Fibroblast of skin of right quadriceps (primary cell): ENCODE results near the gene MCF2.
"Not testable (repeated sequence)": the region's sequence is repeated elsewhere in the genome, so short reads cannot be mapped to it uniquely, and the experiment has no call there.

Experiments used
- DNase-seq: peaks from one replicate; pipeline ENCODE4 v3.0.0-alpha.2; 2013

MCF2 gene

DNA sequence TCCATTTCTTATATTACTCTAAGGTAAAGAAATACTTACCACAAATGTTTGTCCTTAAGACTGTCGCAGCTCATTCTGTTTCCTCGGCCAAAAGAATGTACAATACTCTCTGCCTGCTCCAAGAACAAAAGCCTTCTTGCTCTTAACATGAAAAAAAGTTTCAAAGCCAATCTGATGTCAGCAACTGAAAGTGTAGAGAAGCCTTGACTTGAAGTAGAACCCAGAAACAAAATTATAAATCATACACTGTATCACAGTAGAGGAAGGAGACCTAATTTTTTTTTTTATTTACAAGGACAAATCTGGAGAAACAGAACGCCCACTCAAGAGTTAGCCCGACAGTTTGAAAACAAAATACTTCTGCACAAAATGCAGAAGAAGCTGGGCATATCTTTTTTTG is at the start of gene MCF2:
Gene MCF2 (minus strand): TSS at position 101 of the 400 bp plus-strand sequence. CDS start 56,423 bp downstream, outside the sequence.
- no peak for DNase-seq

DNA sequence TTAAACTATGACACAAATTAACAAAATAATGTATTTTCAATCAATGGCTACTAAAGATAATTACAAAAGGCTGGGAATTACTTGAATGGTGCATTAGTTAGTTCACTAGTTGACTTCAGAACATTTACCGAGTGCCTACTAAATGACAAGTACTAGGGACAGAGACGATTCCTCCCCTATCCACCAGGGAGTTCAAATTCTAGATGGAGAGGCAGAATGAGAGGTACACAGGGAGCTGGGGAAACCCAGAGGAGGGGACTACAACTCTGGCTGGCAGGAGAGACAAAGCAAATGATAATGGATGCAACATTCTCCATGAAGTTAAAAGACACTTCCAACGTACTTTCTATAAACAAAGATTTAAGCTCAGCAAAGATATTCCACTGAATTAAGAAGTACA is 43.1 kb upstream of the MCF2 start:
- no peak for DNase-seq

DNA sequence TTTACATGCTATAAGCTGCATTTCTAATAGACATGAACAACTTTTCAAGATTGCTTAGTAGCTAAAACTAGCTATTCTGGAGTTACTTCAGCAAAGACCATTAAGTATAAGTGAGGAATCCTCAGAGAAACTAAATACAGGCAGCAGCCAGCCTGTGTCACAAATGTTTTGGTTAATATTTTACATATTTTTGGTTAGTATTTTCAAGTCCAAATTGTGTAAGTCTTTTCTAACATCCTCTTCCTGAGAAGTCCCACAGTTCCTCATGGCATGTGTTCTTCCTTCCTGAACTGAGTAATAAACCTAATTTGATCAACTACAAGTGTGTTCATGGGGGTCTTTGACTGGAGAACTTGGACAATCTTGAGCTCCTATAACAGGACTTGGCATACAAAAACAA is 42.4 kb upstream of the MCF2 start:
- peak; percentile 14 for DNase-seq

GRCh38 chrX:139739138-139739537 is 31.2 kb upstream of the MCF2 start:
- DNase-seq = peak; percentile 50

DNA sequence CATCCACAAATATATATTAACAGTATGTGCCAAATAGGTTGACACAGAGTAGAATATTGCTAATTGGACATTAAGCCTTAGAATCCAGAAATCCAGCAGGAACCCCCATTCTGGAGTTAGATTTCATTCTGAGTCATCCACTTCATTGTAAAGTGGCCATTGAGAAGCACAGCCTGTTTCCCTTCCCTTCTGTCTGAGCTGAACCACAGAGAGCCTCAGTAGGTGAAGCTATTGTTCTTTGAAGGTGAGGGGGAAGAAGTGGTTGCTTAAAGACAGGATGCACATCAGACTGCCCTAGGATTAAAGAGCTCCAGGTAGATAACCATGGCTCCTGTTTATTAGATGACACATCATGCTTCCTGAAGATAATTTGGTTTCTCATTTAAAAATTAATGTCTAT is 30.6 kb upstream of the MCF2 start:
- peak; percentile 11 for DNase-seq

GRCh38 chrX:139736151-139736550 is 28.2 kb upstream of the MCF2 start:
- peak; percentile 20 for DNase-seq

- DNase-seq = no peak
Observed at GRCh38 chrX:139734996-139735395, 27.0 kb upstream of the MCF2 start.

DNA sequence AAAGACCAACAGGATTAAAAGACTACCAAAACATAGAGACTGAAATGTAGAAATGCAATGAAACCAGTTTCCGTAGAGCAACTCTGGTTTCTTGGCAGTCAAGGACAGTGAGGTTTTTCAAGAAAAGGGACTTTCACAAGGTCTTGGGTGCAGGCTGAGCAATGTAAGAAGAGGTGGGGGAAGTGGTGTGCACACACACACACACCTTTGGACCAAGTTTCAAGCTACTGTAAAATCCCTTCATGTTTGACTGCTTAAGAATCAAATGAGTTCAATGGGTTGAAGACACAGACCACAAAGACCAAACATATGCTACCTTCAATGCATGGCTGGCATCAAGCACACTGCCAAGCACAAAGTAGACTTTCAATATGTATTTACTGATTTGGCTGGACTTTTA is 17.8 kb upstream of the MCF2 start:
- DNase-seq = no peak

- no peak for DNase-seq
Observed at GRCh38 chrX:139724626-139725025, 16.7 kb upstream of the MCF2 start.

DNA sequence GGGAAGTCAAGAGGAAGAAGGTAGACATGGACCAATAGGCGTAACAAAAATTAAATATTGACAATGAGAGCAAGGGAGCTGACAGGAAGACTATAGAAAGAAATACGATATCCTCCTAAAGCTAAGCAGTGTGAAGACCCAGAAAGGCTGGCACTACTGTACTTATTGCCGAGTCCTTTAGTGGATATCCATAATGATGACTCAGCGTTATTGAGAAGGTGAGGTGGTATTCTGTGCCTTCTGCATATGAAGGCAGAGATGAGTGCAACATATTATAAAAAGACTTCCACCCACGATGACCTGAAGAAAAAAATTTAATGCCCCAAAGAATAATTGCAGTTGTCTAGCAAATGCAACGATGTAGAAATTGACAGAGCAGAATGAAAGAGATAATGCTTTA is 13.0 kb upstream of the MCF2 start:
- no peak for DNase-seq

- DNase-seq = peak; percentile 35
Observed at GRCh38 chrX:139720136-139720535, 12.2 kb upstream of the MCF2 start.

GRCh38 chrX:139702658-139703057 is 5.3 kb downstream of the MCF2 start:
- DNase-seq = no peak

- DNase-seq = no peak
Observed at GRCh38 chrX:139692908-139693307, 15.1 kb downstream of the MCF2 start.

GRCh38 chrX:139692506-139692849 is 15.5 kb downstream of the MCF2 start:
- no peak for DNase-seq

DNA sequence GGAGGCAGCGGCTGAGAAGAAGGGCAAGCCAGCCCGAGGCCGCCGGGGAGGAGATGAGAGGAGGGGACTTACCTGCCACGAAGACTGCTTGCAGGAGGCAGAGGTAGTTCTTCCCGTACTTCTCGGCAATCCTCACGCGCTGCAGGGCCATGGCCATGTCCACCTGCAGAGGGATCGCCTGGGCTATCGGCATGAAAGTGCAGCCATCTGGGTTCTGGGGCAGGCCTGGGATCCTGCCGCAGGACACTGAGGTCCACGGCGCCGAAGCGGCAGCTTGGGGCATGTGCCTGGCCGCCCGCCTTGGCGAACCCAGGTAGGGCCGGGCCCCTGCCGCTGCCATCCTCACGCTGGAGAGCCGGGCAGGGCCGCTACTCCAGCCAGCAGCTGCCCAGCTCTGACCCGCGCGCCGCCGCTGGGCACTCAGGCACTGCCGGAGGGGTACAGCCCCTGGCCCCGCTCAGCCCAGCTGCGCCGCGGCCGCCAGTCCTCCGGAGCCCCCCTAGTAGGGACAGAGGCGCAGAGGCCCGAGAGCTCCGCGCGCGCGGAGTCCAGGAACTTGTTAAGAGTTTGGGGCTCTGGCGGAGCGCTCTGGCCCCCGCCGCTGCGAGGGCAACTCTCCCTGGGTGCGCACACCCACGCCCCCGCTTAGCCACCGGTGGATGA is 16.0 kb downstream of the MCF2 start:
- DNase-seq = no peak

DNA sequence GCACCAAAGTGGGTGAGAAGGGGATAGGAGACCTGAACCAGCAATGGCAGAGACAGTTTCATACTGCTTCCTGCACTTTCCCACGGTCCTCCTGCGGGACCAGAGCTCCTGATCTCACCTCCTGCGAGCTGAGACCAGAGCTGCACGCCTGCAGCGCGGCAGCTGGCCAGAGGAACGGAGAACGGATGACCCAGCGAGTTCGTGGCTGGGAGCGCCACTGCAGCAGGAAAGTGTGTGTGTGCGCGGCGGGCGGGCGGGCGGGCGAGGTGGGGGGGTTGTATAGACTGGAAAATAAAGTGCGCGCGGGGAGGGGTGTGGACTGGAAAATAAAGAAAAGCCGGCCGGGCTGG is 16.5 kb downstream of the MCF2 start:
- no peak for DNase-seq

DNA sequence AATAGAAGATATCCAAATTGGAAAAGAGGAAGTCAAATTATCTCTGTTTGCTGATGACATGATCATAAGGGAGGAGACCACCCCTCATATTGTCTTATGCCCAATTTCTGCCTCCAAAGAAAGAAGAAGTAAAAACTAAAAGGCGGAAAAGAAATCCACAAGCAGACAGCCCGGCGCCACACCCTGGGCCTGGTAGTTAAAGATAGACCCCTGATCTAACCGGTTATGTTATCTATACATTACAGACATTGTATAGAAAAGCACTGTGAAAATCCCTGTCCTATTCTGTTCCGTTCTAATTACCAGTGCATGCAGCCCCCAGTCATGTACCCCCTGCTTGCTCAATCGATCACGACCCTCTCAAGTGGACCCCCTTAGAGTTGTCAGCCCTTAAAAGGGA is 22.8 kb downstream of the MCF2 start:
- DNase-seq = not testable (repeated sequence)

GRCh38 chrX:139680356-139680755 is 27.6 kb downstream of the MCF2 start:
- no peak for DNase-seq

GRCh38 chrX:139647597-139647996 is 60.4 kb downstream of the MCF2 start:
- DNase-seq = no peak

GRCh38 chrX:139642241-139642927 is 65.6 kb downstream of the MCF2 start:
- peak; percentile 2 for DNase-seq

- DNase-seq = no peak
Observed at GRCh38 chrX:139640259-139640658, 67.7 kb downstream of the MCF2 start.

DNA sequence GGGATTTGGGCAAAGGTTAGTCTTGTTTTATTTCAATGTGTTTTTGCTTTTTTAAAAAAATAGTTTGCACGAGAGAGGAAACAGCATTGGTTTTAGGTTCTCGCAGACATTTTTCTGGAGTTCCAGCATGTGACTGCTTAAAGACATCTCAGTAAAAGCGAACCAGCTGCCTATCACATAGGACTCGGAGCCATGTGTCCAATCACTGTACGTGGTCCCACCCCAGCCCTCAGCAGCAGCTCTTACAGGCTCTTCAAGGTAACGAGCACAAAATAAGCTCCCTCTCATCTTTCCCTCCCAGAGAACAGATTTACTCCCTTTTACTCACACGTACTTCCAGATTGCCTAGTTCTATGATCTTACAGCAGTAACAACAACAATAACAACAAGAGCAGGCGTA is 68.7 kb downstream of the MCF2 start:
- DNase-seq = no peak

DNA sequence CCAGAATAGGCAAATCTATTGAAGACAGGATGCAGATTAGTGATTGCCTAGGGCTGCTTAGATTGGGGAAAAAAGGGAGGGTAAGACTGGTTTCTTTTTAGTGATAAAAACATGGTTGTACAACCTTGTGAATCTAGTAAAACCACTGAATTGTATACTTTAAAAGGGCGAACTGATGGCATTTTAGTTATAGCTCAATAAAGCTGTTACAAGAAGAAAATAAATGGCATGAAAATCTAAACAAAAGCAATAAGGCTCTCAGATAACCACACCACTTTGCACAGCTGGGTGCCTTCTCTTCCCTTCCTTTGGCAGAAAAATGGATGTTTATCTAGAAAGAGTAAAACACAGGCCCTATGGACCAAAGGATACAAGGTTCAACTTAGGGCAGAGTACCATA is 107.9 kb downstream of the MCF2 start:
- DNase-seq = no peak

DNA sequence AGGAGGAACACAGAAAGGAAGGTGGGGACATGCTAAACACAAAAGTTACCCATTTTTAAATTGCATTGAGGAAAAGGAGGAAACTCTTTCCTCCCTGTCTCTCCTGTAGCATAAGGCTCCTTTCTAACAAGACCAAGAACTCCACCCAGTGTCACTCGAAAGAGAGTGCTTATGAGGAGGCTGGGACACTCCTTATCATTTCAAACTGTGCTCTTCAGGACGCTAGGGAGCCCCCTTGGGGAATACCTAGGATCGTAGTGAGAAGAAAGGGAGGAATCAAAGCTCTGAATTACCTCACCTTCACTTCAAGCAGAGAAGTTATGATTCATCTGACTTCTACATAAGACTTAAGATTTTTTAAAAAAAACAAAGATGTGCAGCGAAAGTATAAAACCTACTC is 111.9 kb downstream of the MCF2 start:
- DNase-seq = no peak

DNA sequence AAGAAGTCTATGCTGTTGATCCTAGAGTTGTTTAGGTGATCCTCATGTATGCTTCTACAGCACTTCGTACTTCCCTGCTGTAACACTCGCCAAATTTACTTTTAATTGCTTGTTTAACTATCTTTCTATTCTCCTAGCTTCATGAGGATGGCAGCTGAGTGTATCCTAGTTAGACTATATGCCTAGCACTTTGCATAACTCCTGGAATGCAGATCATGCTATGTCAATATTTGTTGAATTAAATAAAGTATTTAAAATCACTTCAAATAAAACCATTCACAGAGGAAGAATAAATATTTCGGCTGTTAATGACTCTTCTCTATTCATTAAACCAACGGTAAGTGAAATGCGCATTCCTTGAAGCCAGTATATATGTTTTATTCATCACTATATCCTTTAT is 122.4 kb downstream of the MCF2 start:
- DNase-seq = no peak
